K562 (cell line): ENCODE data around the gene NDUFA6. TPM values are rescaled to one million over a fixed set of nuclear protein-coding genes. Genes with fewer than 3 reads are reported as not detected.

ENCODE experiments used
- ATAC-seq: fragments of 200-7000 bp; cut with Tn5 transposase; 3 replicates; pipeline ENCODE4 v1.9.1; 2020; ENCODE audit warnings: moderate library complexity
- BruUV-seq: library from RNA; stranded (reverse); fragments of 400-500 nt; replicated peaks from 2 replicates; lab custom pipeline; 2021; lab: Mats Ljungman, UMichigan
- CTCF ChIA-PET: fragments of 300-600 bp; formaldehyde crosslinking; extraction: SDS; loops from one replicate; lab custom pipeline; 2021; ENCODE audit warnings: low intra/inter-chr PET ratio; lab: Yijun Ruan, JAX
- POLR2A ChIA-PET: fragments of 300-600, 350-650 bp; sonication (Branson Sonifier 250); formaldehyde crosslinking; extraction: SDS; loops from one replicate; lab custom pipeline; 2021; ENCODE audit warnings: antibody characterized with exemption, inconsistent platforms; lab: Yijun Ruan, JAX
- DNase-seq, 4 experiments: peaks; one replicate each; pipeline versions ENCODE4 v3.0.0 to v3.0.0-alpha.2; 2011 to 2018; ENCODE audit warnings: low spot score in 3 of 4, mixed read lengths in 3 of 4; ENCODE audit errors: extremely low read depth in 1 of 4
- FAIRE-seq: peaks from 2 replicates; lab custom pipeline; 2011; peaks lifted over from hg19 to GRCh38; lab: Jason Lieb, UNC
- H2AFZ ChIP-seq: 2 replicates; pipeline ENCODE4 v1.6.0; 2011; ENCODE audit warnings: low read depth, low read length, control low read depth, inconsistent platforms
- H3K27ac ChIP-seq: fragments of 200-600 bp; 3 replicates; pipeline ENCODE4 v1.8.0; 2011; ENCODE audit warnings: low read depth, mild to moderate bottlenecking, control low read depth, inconsistent platforms, low read length, moderate library complexity, mixed read lengths; ENCODE audit errors: extremely low read depth
- H3K27me3 ChIP-seq, 2 experiments: fragments of 300-600 bp in 1 of 2; 2 replicates in 1 of 2; 3 replicates in 1 of 2; pipeline versions ENCODE4 v1.6.0 to v1.8.0; 2011; ENCODE audit warnings: inconsistent platforms in 2 of 2, low read length in 2 of 2, mild to moderate bottlenecking in 1 of 2, mixed read lengths in 1 of 2, moderate library complexity in 1 of 2; ENCODE audit not compliant: control insufficient read depth in 2 of 2, insufficient read depth in 2 of 2
- H3K36me3 ChIP-seq: fragments of 300-600 bp; 3 replicates; pipeline ENCODE4 v1.8.0; 2011; ENCODE audit warnings: mild to moderate bottlenecking, low read length, inconsistent platforms; ENCODE audit not compliant: control insufficient read depth, insufficient read depth
- H3K4me1 ChIP-seq, 2 experiments: fragments of 200-600 bp in 1 of 2; replicated peaks in 1 of 2; 2 replicates in 1 of 2; 3 replicates in 1 of 2; pipeline versions ENCODE4 v1.5.1 to v1.8.0; 2011; ENCODE audit warnings: inconsistent platforms in 2 of 2, low read length in 2 of 2, mild to moderate bottlenecking in 1 of 2, mixed read lengths in 1 of 2, moderate library complexity in 1 of 2; ENCODE audit not compliant: control insufficient read depth in 2 of 2, insufficient read depth in 2 of 2
- H3K4me2 ChIP-seq: 2 replicates; pipeline ENCODE4 v1.6.1; 2011; ENCODE audit warnings: low read length, control low read depth, inconsistent platforms, mixed read lengths; ENCODE audit not compliant: insufficient read depth
- H3K4me3 ChIP-seq: fragments of 200-600 bp; sonication (generic), shearing (Covaris generic); 2 replicates; pipeline ENCODE4 v1.5.1; 2016; ENCODE audit warnings: control low read depth, inconsistent platforms
- H3K79me2 ChIP-seq: fragments of 200-600 bp; 3 replicates; pipeline ENCODE4 v1.8.0; 2011; ENCODE audit warnings: low read length, inconsistent platforms; ENCODE audit not compliant: control insufficient read depth, insufficient read depth
- H3K9ac ChIP-seq, 2 experiments: 2 replicates each; pipeline versions ENCODE4 v1.6.0 to v1.6.1; 2011; ENCODE audit warnings: low read depth in 2 of 2, low read length in 2 of 2, control low read depth in 1 of 2, inconsistent platforms in 1 of 2, mild to moderate bottlenecking in 1 of 2, mixed read lengths in 1 of 2; ENCODE audit not compliant: insufficient read depth in 1 of 2
- H3K9me1 ChIP-seq: one replicate; pipeline ENCODE4 v1.6.0; 2011; ENCODE audit warnings: inconsistent platforms, mild to moderate bottlenecking, low read length, moderate library complexity; ENCODE audit not compliant: control insufficient read depth, insufficient read depth
- H3K9me3 ChIP-seq: replicated peaks from 2 replicates; pipeline ENCODE4 v1.5.1; 2011; ENCODE audit warnings: low read depth, low read length, inconsistent platforms; ENCODE audit not compliant: control insufficient read depth, insufficient read depth
- H4K20me1 ChIP-seq: replicated peaks from 2 replicates; pipeline ENCODE4 v1.6.1; 2011; ENCODE audit warnings: low read length, inconsistent platforms, mixed read lengths; ENCODE audit not compliant: control insufficient read depth, insufficient read depth
- ARID1B ChIP-seq: fragments of 450-650 bp; IDR thresholded peaks from 2 replicates; pipeline ENCODE4 v1.6.1; 2016; ENCODE audit warnings: antibody characterized with exemption, mild to moderate bottlenecking, inconsistent platforms
- CBFB ChIP-seq: sonication (generic); formaldehyde crosslinking; IDR thresholded peaks from 2 replicates; pipeline ENCODE4 v1.4.0; 2020; ENCODE audit warnings: mild to moderate bottlenecking, missing genetic modification reagents
- CCNT2 ChIP-seq: IDR thresholded peaks from 2 replicates; pipeline ENCODE4 v1.6.1; 2011; ENCODE audit warnings: borderline replicate concordance, low read depth, mild to moderate bottlenecking, moderate library complexity, mixed read lengths, low read length; ENCODE audit not compliant: insufficient read length; ENCODE audit errors: extremely low read depth
- ELF2 ChIP-seq: fragments of 250-450 bp; sonication (Bioruptor Pico); IDR thresholded peaks from 2 replicates; pipeline ENCODE4 v1.5.0; 2021; ENCODE audit warnings: mild to moderate bottlenecking
- ESRRA ChIP-seq: fragments of 450-650 bp; IDR thresholded peaks from 2 replicates; pipeline ENCODE4 v1.6.1; 2014; ENCODE audit warnings: low read depth, mild to moderate bottlenecking, moderate library complexity, borderline replicate concordance
- HDAC3 ChIP-seq: fragments of 450-650 bp; IDR thresholded peaks from 2 replicates; pipeline ENCODE4 v1.6.1; 2018; ENCODE audit warnings: borderline replicate concordance, mild to moderate bottlenecking, moderate library complexity; ENCODE audit not compliant: partially characterized antibody
- HIVEP1 ChIP-seq: fragments of 250-450 bp; sonication (Bioruptor Pico); IDR thresholded peaks from 2 replicates; pipeline ENCODE4 v1.4.0; 2020; ENCODE audit warnings: mild to moderate bottlenecking
- PTRF ChIP-seq: fragments of 450-650 bp; IDR thresholded peaks from 2 replicates; pipeline ENCODE4 v1.6.1; 2016; ENCODE audit warnings: mild to moderate bottlenecking, missing genetic modification characterization, missing compliant biosample characterization
- TARDBP ChIP-seq: fragments of 450-650 bp; IDR thresholded peaks from 2 replicates; pipeline ENCODE4 v1.6.1; 2016
- ZBTB43 ChIP-seq: sonication (generic); formaldehyde crosslinking; IDR thresholded peaks from 2 replicates; pipeline ENCODE4 v1.8.0; 2023; ENCODE audit warnings: mild to moderate bottlenecking, missing genetic modification reagents
- ZFPM2 ChIP-seq: fragments of 250-450 bp; sonication (Bioruptor Pico); IDR thresholded peaks from 2 replicates; pipeline ENCODE4 v1.5.1; 2022; ENCODE audit warnings: mild to moderate bottlenecking
- ZFX ChIP-seq: sonication (generic); formaldehyde crosslinking; IDR thresholded peaks from 2 replicates; pipeline ENCODE4 v1.8.0; 2022; ENCODE audit warnings: mild to moderate bottlenecking, missing genetic modification reagents, moderate library complexity
- ZNF239 ChIP-seq: fragments of 250-450 bp; sonication (Bioruptor Pico); IDR thresholded peaks from 2 replicates; pipeline ENCODE4 v1.4.0; 2020; ENCODE audit warnings: mild to moderate bottlenecking
- ZNF316 ChIP-seq: fragments of 450-650 bp; IDR thresholded peaks from 2 replicates; pipeline ENCODE4 v1.6.1; 2016
- ZNF511 ChIP-seq: sonication (generic); formaldehyde crosslinking; IDR thresholded peaks from 2 replicates; pipeline ENCODE4 v1.8.0; 2022; ENCODE audit warnings: mild to moderate bottlenecking, missing genetic modification reagents
- ZNF76 ChIP-seq: fragments of 250-450 bp; sonication (Bioruptor Pico); IDR thresholded peaks from 2 replicates; pipeline ENCODE4 v1.4.0; 2020; ENCODE audit warnings: mild to moderate bottlenecking, moderate library complexity, borderline replicate concordance
- WGBS: fragments of 100-300 bp; shearing (Covaris generic); methylation state at CpG from one replicate; pipeline ENCODE4 v1.1.6; 2016; ENCODE audit warnings: low coverage, mixed read lengths; ENCODE audit not compliant: insufficient coverage; ENCODE audit errors: missing lambda C conversion rate; 5-methylcytosine and 5-hydroxymethylcytosine counted together
- in situ Hi-C: fragments of 300-500 bp; cut with MboI; formaldehyde crosslinking; loops from 4 replicates; pipeline ENCODE4 v1.15.0; 2018; ENCODE audit warnings: inconsistent platforms, mixed read lengths
- intact Hi-C: fragments of 100-400 bp; cut with micrococcal nuclease; formaldehyde crosslinking; loops from 2 replicates; pipeline ENCODE4 v1.14.2; 2022
- polyA plus RNA-seq, 8 experiments: library from polyadenylated mRNA; depleted of rRNA in 4 of 8; stranded (reverse) in 5 of 8; unstranded in 3 of 8; fragments of >200 nt; fragmentation: Nextera tagmentation in 2 of 8; fragmentation: Illumina TruSeq in 1 of 8; extraction: Ambion mirVana in 2 of 8; extraction: Trizol in 1 of 8; gene quantifications; 2 replicates each; pipeline versions ENCODE4 v1.2.1 to v1.2.3, GENCODE V29; 2011 to 2014; ENCODE audit warnings: inconsistent platforms in 1 of 8, missing spikeins in 1 of 8
- total RNA-seq, 7 experiments: library from RNA; depleted of rRNA in 6 of 7; stranded (reverse); fragments of >200 nt in 6 of 7; fragmentation: Illumina TruSeq in 2 of 7; extraction: Trizol in 2 of 7; gene quantifications; 2 replicates each; pipeline versions ENCODE4 v1.2.1 to v1.2.3, GENCODE V29; 2011 to 2021; ENCODE audit warnings: low replicate concordance in 1 of 7
- TF ChIP-seq, protein P1 (sequence below): sonication (generic); formaldehyde crosslinking; IDR thresholded peaks from 2 replicates; pipeline ENCODE4 v1.8.0; 2022; ENCODE audit warnings: mild to moderate bottlenecking, low read depth, missing genetic modification reagents

Gene NDUFA6
- total and polyA plus RNA-seq, 9 of the 15 experiments (the other 6 are each of a cell fraction or from before 2014, with no cell fraction given) = 90.0 to 474 (median 128) TPM

DNA sequence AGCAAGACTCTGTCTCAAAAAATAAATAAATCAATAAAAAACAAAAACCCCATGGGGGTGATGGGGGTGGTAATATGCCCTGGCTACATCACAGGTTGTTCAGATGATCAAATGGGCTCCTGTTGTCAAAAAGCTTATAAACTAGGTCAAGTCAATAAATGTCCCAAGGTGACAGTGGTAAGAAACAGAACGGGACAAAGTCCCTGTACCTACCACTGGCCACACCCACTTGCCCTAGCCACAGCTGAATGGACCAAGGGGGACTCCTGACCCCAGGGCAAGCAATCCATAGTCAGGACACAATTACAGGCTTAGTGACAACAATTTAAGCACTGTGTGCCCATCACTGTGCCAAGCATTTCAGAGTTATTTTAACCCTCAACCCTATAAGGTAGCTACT lies 25.9 kb downstream of the NDUFA6 start:
- H2AFZ ChIP-seq = no peak overlapping the region
- no peak overlapping the region for H3K4me3 ChIP-seq
- intact Hi-C loops = no loop called here
- FAIRE-seq (no peak), DNase-seq (no peak), ATAC-seq (no peak)
- peaks cover 2% of the 10 kb centered on the region for H3K9me1 ChIP-seq
- H3K9ac ChIP-seq = no peak overlapping the region
- H3K9me3 ChIP-seq = no peaks in the 10 kb centered on the region; the same call in 1 of the 2 replicates
- no peaks in the 10 kb centered on the region for H4K20me1 ChIP-seq
- peaks cover 12% of the 10 kb centered on the region for H3K79me2 ChIP-seq
- peaks cover 61% of the 10 kb centered on the region; the same call in 2 of the 3 replicates for H3K36me3 ChIP-seq
- WGBS = 100% methylated on average over 1 of the region's 1 CpG
- TF ChIP-seq ZNF239 (no peak), ZFX (no peak), ZNF316 (no peak), CCNT2 (no peak), ZNF511 (CRISPR knock-in tag) (no peak), ARID1B (no peak), ZBTB43 (CRISPR knock-in tag) (no peak), HIVEP1 (CRISPR knock-in tag) (no peak), PTRF (tag) (no peak), HDAC3 (no peak), TARDBP (no peak), ESRRA (no peak), CBFB (CRISPR knock-in tag) (no peak), ELF2 (CRISPR knock-in tag) (no peak), ZNF76 (CRISPR knock-in tag) (no peak), ZFPM2 (CRISPR knock-in tag) (no peak)
- TF ChIP-seq, protein P1, sequence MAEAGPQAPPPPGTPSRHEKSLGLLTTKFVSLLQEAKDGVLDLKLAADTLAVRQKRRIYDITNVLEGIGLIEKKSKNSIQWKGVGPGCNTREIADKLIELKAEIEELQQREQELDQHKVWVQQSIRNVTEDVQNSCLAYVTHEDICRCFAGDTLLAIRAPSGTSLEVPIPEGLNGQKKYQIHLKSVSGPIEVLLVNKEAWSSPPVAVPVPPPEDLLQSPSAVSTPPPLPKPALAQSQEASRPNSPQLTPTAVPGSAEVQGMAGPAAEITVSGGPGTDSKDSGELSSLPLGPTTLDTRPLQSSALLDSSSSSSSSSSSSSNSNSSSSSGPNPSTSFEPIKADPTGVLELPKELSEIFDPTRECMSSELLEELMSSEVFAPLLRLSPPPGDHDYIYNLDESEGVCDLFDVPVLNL = no peak
- H3K4me2 ChIP-seq = no peak overlapping the region
- no peaks in the 10 kb centered on the region for H3K27me3 ChIP-seq
- no TSS peak for BruUV-seq
- H3K4me1 ChIP-seq = peaks cover 9 to 12% of the 10 kb centered on the region in 2 experiments; a peak in 3 of 5 replicates
- POLR2A ChIA-PET = no interaction called here
- CTCF ChIA-PET = no interaction called here
- in situ Hi-C loops = no loop called here
- H3K27ac ChIP-seq = no peak overlapping the region
